ENCODE results near the gene ZFP36.
"Not testable (repeated sequence)": the region's sequence is repeated elsewhere in the genome, so short reads cannot be mapped to it uniquely, and the experiment has no call there.

The ZFP36 gene

GRCh38 chr19:39406656-39407409 is at the start of gene ZFP36:
Gene ZFP36 (plus strand): TSS chr19:39406847. CDS start chr19:39406905, 58 bp downstream.
- DNase-seq = peak; percentile 85 to 98 (median 90)

GRCh38 chr19:39359026-39359425 is 47.6 kb upstream of the ZFP36 start:
- DNase-seq = no peak

DNA sequence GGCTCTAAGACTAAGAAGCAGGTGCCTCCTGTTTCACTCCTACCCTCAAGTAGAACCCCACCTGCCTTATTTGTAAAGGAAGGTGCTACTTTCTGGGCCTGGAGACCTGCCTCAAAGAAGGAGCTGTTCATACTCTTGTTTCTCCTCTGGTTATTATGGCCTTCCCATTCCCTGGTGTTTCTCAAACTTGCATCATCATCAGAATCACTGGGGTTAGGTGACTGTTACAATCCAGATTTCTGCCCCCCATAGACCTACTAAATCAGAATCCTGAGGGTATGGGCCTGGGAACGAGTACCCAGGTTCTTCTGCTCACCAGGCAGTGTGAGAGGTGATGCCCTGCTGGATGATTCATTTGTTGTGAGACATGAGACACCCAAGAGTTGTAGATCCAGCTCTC is 46.0 kb upstream of the ZFP36 start:
- no peak for DNase-seq

DNA sequence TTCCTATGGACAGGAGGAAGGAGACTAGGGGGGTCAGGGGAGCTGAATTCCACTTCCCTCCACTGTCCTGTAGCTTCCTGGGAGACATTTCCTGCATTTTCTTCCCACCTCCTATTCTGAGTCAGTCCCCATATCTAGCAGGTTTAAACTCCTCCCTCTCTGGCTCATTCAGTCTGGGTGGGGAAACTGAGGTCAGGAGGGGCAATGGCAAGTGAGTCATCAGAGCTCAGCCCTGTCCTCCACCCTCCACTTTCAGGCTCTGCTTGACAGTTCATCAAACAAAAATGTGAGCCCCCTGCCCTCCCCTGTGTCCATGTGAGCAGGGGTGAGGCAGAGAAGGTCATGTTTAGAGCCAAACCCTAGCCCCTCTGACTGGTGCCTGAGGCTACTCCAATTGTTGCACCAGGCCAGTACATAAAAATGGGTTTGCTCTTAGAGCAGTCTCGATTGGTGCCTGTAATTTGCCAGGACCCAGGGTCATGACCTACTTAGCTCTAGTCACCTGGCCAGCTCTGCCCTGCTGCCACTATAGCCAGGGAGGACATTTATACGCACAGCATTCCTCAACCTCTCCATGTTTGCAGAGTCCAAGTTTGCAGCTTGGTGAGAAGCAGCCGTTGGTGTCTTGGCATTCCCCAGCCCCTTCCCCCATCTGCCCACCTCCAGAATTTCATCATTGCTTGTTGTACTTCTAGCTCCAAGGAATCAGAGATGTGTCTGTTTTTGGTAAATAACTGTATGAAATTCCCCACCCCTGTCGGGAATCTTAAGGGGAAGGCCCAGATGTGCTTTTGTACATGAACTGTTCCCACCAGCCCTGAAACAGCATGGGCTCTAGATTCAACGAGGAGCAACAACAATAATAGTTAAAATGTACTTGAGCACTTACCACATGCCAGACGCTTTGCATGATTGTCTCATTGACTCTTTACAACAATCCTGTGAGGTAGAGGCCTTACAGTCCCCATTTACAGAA is 43.7 kb upstream of the ZFP36 start:
- no peak for DNase-seq

- DNase-seq = no peak
Measured at GRCh38 chr19:39363901-39364457, 42.7 kb upstream of the ZFP36 start.

DNA sequence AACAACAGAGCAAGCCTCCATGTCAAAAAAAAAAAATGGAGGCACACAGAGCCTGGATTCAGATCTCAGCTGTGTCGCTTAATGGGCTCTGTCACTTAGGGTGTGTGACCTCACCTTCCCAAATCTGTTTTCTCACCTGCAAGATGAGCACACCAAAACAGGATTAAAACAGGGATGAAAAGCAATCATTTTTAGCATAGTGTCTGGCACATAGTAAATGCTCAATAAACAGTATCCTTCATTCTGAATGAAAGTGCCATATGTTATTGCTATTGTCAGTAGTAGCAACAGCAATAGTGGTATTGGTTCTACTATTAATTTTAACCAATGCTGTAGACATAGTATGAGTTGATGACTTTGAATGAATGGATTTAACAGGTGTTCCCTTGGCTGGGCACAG is 41.1 kb upstream of the ZFP36 start:
- DNase-seq = no peak

DNA sequence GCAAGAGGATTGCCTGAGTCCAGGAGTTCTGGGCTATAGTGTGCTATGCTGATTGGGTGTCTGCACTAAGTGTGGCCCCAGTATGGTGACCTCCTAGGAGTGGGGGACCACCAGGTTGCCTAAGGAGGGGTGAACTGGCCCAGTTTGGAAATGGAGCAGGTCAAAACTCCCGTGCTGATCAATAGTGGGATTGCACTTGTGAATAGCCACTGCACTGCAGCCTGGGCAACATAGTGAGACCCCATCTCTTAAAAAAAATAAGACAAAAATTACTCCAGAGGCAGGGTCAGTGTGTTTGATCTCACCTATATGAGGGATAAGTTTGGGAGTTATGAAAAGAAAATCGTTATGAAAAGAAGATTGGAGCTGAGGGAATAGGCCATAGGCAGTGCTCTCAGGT is 37.4 kb upstream of the ZFP36 start:
- DNase-seq = no peak

- no peak for DNase-seq
Measured at GRCh38 chr19:39370735-39371134, 35.9 kb upstream of the ZFP36 start.

GRCh38 chr19:39372047-39372802 is 34.4 kb upstream of the ZFP36 start:
- no peak for DNase-seq

GRCh38 chr19:39372941-39373340 is 33.7 kb upstream of the ZFP36 start:
- no peak for DNase-seq

DNA sequence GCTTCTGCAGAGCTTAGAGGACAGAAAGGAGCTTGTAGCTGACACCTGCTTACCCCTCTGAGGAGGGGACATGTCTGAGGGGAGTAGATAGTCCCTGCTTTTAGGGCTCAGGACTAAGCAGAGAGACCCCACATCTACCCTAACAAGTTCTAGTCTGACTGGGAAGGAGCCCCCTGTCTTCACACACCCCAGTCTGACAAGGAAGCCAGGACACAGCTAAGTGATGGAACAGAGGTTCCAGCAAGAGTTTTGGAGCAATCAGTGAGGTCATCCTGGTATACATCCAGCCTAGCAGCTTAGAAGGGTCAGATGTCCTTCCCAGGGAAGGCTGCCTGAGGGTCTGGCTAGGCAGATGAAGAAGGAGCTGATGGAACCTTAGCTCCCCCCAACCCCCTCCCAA is 30.7 kb upstream of the ZFP36 start:
- DNase-seq = no peak

DNA sequence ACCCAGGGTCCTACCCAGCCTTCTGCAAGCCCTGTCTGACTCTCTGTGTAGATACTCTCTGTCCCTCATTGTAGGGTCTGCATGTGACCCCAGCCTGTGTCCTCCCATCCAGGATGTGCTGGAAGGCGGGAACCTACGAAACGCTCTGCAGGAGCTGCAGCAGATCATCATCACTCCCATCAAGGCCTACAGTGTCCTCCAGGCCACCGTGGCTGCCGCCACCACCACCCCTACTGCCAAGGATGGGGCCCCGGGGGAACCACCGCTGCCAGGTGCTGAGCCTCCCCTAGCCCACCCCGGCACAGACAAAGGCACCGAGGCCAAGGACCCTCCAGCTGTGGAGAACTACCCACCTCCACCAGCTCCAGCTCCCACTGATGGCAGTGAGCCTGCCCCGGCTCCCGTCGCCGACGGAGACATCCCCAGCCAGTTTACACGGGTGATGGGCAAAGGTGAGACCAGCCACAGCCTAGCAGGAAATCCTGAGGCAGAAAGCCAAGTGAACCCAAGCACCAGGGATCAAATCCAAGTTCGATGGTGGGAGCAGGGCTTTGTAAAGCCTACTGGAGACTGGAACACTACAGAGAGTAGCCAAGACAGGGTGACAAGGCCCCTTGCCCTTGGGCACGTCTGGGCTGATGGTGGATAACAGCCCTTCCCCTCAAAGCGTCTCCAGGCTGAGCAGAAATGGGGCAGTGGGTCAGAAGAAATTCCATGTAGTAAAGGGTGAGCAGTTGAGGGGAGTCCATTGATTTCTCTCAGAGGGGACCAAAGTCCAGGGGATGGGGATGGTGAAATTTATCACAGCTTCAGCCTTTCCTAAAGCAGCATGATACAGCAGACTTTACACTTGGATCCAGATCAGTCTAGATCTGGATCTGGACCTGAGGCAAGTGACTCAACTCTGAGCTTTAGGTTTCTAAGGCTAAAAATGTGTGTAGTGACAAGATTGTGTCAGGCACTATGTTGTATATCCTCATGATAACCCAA is 29.0 kb upstream of the ZFP36 start:
- no peak for DNase-seq

- not testable (repeated sequence) for DNase-seq
Measured at GRCh38 chr19:39379366-39379765, 27.3 kb upstream of the ZFP36 start.

GRCh38 chr19:39379865-39380396 is 26.7 kb upstream of the ZFP36 start:
- DNase-seq = no peak

- DNase-seq = no peak
Measured at GRCh38 chr19:39380521-39381502, 25.8 kb upstream of the ZFP36 start.

GRCh38 chr19:39381910-39382611 is 24.6 kb upstream of the ZFP36 start:
- DNase-seq = no peak

DNA sequence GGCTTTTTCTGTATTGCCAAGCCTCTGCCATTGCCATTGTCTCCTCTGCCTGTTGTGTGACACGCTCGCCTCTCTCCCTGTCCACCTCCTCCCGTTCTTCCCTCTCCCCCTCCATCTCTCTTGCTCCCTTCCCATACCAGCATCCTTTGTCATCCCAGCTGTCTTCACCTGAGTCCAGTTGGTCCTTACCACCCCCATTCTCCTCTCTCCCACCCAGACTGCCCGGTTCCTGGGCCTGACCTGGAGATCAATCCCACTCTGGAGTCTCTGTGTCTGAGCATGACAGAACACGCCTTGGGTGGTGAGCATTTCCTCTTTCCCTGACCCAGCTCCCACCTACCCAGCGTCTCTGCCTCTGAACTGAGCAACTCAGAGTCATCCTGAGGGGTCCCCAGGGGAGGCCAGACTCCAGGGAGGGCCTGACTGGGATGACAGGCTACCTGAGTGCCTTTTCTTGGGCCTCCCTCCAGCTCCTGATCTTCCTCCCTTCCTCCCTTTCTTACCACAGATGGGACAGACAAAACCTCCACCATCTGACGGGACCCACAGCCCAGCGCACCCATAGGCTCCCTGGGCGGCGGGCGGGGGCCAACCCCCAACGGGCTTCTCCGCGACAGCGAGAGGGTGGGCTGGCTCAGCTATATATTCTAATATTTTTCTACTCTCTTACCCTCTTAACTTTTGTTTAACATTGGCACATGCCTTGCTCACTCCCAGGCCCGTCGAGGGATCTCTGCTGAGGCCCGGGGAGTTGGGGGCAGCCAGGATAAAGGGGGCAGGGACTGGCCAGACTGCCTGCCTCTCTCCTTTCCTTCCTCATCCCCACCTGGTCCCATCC is 23.4 kb upstream of the ZFP36 start:
- no peak for DNase-seq

DNA sequence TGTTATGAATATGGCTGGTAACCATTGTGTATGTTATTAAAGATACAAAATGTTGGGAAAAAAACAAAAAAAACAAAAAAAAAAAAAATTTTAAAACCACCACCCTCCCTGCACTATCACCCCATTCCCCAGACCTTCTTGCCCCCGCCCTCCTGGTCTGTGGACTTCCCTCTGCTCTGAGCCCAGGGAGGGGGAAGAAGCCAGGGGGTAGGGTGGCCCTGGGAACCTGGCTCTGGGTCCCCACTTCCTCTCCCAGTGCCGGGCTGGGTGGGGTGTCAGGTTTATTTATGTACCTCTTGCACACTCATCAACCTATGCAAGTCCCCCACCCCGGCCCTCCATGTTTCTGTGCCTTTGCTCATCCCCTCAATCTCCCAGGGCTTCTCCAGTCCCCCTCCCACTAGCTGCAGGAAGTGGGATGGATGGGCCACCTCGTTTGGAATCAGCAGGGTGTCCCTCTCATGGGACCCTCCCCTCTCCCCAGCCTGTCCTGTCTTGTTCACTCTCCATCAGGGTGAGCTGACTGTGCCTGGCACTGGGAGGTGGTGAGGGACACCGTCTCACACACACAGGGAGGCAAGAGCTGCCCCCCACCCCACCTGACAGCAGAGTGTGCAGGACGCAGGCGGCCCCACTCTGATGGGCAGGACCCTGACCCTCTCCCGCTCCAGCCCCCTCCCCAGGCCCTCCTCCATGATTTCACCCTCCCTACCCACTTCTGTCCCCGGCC is 21.6 kb upstream of the ZFP36 start:
- DNase-seq = no peak
